HG03025 (cell line): Measurements from ENCODE around the gene CLEC2A.
"Not testable (repeated sequence)": the region's sequence is repeated elsewhere in the genome, so short reads cannot be mapped to it uniquely, and the experiment has no call there.

Experiments used
- ATAC-seq: cut with Tn5 transposase; IDR thresholded peaks from one replicate; pipeline ENCODE4 v1.9.1; 2021; ENCODE audit warnings: mild to moderate bottlenecking, moderate library complexity; ENCODE audit not compliant: unreplicated experiment, low FRiP score

The CLEC2A gene

GRCh38 chr12:9888665-9889273 lies 43.4 kb downstream of the CLEC2A start:
- no peak for ATAC-seq

GRCh38 chr12:9883175-9883574 lies 49.0 kb downstream of the CLEC2A start:
- no peak for ATAC-seq

GRCh38 chr12:9881988-9882387 lies 50.2 kb downstream of the CLEC2A start:
- no peak for ATAC-seq

- no peak for ATAC-seq
Observed at GRCh38 chr12:9881246-9881645, 50.9 kb downstream of the CLEC2A start, which contains the start of gene KLRF2. Gene KLRF2 (plus strand): TSS chr12:9881489. CDS start chr12:9881596, 107 bp downstream.

- no peak for ATAC-seq
Observed at GRCh38 chr12:9880532-9881078, 51.6 kb downstream of the CLEC2A start.

- not testable (repeated sequence) for ATAC-seq
Observed at GRCh38 chr12:9876120-9876519, 56.0 kb downstream of the CLEC2A start.

- ATAC-seq, result no peak
Observed at GRCh38 chr12:9872742-9873141, 59.4 kb downstream of the CLEC2A start.

- no peak for ATAC-seq
Observed at GRCh38 chr12:9872162-9872561, 60.0 kb downstream of the CLEC2A start.

- no peak for ATAC-seq
Observed at GRCh38 chr12:9870286-9870866, 61.8 kb downstream of the CLEC2A start.

- no peak for ATAC-seq
Observed at GRCh38 chr12:9869307-9870161, 62.6 kb downstream of the CLEC2A start, which contains the start of gene CLEC2B. Gene CLEC2B (minus strand): TSS chr12:9869354.

GRCh38 chr12:9868951-9869306 lies 63.2 kb downstream of the CLEC2A start:
- ATAC-seq, result no peak

GRCh38 chr12:9868311-9868801 lies 63.8 kb downstream of the CLEC2A start:
- ATAC-seq, result no peak

GRCh38 chr12:9867531-9867930 lies 64.6 kb downstream of the CLEC2A start:
- no peak for ATAC-seq

GRCh38 chr12:9866860-9867269 lies 65.3 kb downstream of the CLEC2A start:
- no peak for ATAC-seq

- ATAC-seq, result no peak
Observed at GRCh38 chr12:9864913-9865675, 67.1 kb downstream of the CLEC2A start.
